ENCODE measurements around the gene PCDH1.

DNA sequence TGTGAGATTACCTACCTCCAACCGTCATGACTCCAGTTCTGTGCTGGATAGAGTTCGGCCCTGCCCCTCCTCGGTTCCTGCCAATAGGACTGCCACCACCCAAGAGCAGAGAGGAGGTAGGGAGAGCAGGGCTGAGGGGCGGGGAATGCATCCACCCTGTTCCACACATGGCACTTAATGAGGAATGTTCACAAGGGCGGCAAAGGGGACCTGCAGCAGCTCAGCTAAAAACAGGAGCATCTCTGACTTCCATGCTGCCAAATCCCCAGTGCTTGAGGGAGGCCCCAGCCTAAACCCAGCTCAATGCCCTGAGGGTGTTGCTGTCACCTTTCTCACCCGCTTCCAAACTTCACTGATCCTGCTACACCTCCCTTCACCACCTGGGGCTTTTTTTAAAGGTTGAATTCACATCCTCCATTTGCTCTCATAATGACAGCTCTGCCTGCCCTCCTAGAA lies 37.7 kb upstream of the PCDH1 start:
- TF ChIP-seq, protein P1, sequence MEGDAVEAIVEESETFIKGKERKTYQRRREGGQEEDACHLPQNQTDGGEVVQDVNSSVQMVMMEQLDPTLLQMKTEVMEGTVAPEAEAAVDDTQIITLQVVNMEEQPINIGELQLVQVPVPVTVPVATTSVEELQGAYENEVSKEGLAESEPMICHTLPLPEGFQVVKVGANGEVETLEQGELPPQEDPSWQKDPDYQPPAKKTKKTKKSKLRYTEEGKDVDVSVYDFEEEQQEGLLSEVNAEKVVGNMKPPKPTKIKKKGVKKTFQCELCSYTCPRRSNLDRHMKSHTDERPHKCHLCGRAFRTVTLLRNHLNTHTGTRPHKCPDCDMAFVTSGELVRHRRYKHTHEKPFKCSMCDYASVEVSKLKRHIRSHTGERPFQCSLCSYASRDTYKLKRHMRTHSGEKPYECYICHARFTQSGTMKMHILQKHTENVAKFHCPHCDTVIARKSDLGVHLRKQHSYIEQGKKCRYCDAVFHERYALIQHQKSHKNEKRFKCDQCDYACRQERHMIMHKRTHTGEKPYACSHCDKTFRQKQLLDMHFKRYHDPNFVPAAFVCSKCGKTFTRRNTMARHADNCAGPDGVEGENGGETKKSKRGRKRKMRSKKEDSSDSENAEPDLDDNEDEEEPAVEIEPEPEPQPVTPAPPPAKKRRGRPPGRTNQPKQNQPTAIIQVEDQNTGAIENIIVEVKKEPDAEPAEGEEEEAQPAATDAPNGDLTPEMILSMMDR (IDR thresholded peaks at IDR 0.05) = no peak
- no peak for TF ChIP-seq POLR2A (IDR thresholded peaks at IDR 0.05)

All from gastroesophageal sphincter (tissue), 3 donors.